ENCODE measurements around the gene TTLL8.

DNA sequence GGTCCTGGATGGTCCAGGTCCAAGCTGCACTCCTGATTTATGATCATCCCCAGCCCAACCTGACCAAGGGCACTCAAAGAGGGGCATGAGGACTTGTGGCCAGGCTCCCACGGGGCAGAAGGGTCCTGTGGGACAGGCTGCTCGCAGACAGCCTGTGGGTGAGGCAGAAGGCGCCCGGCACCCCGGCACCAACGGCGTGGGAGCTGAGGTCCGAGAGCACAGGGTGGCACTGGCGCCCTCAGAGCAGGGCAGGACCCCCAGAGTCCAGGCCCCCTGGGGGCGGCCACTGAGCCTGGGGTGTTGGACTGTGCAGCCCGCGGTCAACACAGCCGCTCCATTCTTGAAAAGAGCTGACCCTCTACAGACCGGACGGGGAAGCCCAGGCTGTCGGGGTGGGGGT lies 48.8 kb downstream of the TTLL8 start:
- TF ChIP-seq EZH2 (optimal IDR thresholded peaks at IDR 0.05; ENCODE audit: low read depth, low read length) (no peak), CTCF (IDR thresholded peaks at IDR 0.05; ENCODE audit: low read length) (no peak), EZH2phosphoT487 (IDR thresholded peaks at IDR 0.05; ENCODE audit: low read length) (no peak)
